HepG2 (cell line): ENCODE measurements around the gene CAPN9. TPM values are rescaled to one million over a fixed set of nuclear protein-coding genes. Genes with fewer than 3 reads are reported as not detected.

Source experiments
- CEBPG ChIP-seq: IDR thresholded peaks from 2 replicates; pipeline ENCODE4 v1.6.1; 2016
- FIP1L1 ChIP-seq: fragments of 200-400 bp; formaldehyde crosslinking; IDR thresholded peaks from 2 replicates; pipeline ENCODE4 v1.6.1; 2018; ENCODE audit warnings: low read depth, mild to moderate bottlenecking, low read length, moderate library complexity, borderline replicate concordance; ENCODE audit not compliant: insufficient read depth
- MTA1 ChIP-seq: sonication (generic); formaldehyde crosslinking; IDR thresholded peaks from 2 replicates; pipeline ENCODE4 v1.4.0; 2020; ENCODE audit warnings: missing genetic modification reagents, mild to moderate bottlenecking, borderline replicate concordance
- NFIC ChIP-seq: IDR thresholded peaks from 2 replicates; pipeline ENCODE4 v1.6.1; 2012; ENCODE audit warnings: mild to moderate bottlenecking, low read length, inconsistent platforms
- NRL ChIP-seq: sonication (generic); formaldehyde crosslinking; IDR thresholded peaks from 2 replicates; pipeline ENCODE4 v1.5.0; 2020; ENCODE audit warnings: missing genetic modification reagents, mild to moderate bottlenecking, moderate library complexity, borderline replicate concordance
- PCBP1 ChIP-seq: fragments of 200-400 bp; formaldehyde crosslinking; IDR thresholded peaks from 2 replicates; pipeline ENCODE4 v1.6.1; 2017; ENCODE audit warnings: mild to moderate bottlenecking, low read depth, low read length, borderline replicate concordance
- THYN1 ChIP-seq: sonication (generic); formaldehyde crosslinking; IDR thresholded peaks from 2 replicates; pipeline ENCODE4 v1.8.1; 2023; ENCODE audit warnings: low read depth, mild to moderate bottlenecking, moderate library complexity, missing genetic modification reagents, borderline replicate concordance
- ZNF547 ChIP-seq: sonication (generic); formaldehyde crosslinking; IDR thresholded peaks from 2 replicates; pipeline ENCODE4 v1.5.1; 2020; ENCODE audit warnings: mild to moderate bottlenecking, missing genetic modification reagents
- polyA plus RNA-seq, 8 experiments: library from polyadenylated mRNA; depleted of rRNA in 3 of 8; stranded (reverse) in 7 of 8; unstranded in 1 of 8; fragments of >200 nt; fragmentation: Illumina TruSeq in 4 of 8; extraction: Trizol in 4 of 8; gene quantifications; 2 replicates each; pipeline versions ENCODE4 v1.2.1 to v1.2.3, GENCODE V29; 2011 to 2016; ENCODE audit warnings: low read depth in 4 of 8, missing spikeins in 1 of 8, mixed read lengths in 1 of 8; ENCODE audit not compliant: insufficient read depth in 1 of 8
- total RNA-seq, 5 experiments: library from RNA; depleted of rRNA; stranded (reverse); fragments of >200 nt; fragmentation: Illumina TruSeq; extraction: Trizol; gene quantifications; 2 replicates each; pipeline ENCODE4 v1.2.3, GENCODE V29; 2016; ENCODE audit warnings: low read depth in 1 of 5
- TF ChIP-seq, protein P1 (sequence below): sonication (generic); formaldehyde crosslinking; IDR thresholded peaks from 2 replicates; pipeline ENCODE4 v1.5.0; 2020; ENCODE audit warnings: mild to moderate bottlenecking, missing genetic modification reagents, borderline replicate concordance
- TF ChIP-seq, protein P2 (sequence below): sonication (generic); formaldehyde crosslinking; IDR thresholded peaks from 2 replicates; pipeline ENCODE4 v1.5.0; 2020; ENCODE audit warnings: mild to moderate bottlenecking, missing genetic modification reagents
- TF ChIP-seq, protein P3 (sequence below): conservative IDR thresholded peaks from 2 replicates; pipeline ENCODE4 v1.6.1; 2018; ENCODE audit warnings: missing genetic modification reagents
- TF ChIP-seq, protein P4 (sequence below): IDR thresholded peaks from 2 replicates; pipeline ENCODE4 v1.6.1; 2018; ENCODE audit warnings: missing genetic modification reagents, mild to moderate bottlenecking, missing compliant biosample characterization
- TF ChIP-seq, protein P5 (sequence below): sonication (generic); formaldehyde crosslinking; IDR thresholded peaks from 2 replicates; pipeline ENCODE4 v1.8.1; 2022; ENCODE audit warnings: mild to moderate bottlenecking, missing genetic modification reagents

CAPN9 gene
- total and polyA plus RNA-seq, 2 of the 13 experiments (the other 11 are each of a cell fraction or from before 2014, with no cell fraction given), result 0.04 to 0.31 TPM

DNA sequence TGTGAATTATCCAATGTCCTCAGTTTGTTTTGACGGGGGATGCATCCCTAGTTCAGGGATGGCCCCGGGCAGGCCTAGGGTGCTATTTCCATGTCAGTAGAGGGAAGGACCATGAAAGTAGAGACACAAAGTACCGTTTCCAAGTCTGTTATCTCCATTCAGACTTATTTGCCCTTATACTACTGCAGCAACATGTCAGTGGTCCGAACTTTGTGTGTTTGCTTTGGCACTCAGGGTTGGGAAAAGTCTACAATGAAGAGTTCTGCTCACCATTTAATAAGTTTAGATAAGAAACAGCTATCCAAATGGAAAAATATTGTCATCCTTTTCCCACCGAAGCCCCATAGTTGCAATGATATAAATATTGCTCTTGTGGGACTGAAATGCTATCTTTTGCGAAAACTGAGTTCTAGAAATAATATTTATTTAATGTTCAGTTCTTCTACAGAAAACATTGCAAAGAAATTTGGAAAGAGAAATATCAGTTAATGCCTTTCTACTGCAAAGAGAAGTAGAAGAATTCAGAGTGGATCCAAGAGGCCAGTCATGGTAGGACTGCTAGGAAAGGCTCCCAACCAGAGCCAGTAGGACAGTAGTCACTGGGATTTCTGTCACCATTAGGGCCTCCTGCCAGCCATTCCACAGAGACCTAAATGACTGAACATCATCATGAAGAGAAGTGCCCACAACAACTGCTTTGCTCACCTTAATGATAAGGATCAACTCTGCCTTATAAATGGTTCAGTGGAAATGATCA, 21.8 kb upstream of the CAPN9 start (continued):
- TF ChIP-seq, protein P1, sequence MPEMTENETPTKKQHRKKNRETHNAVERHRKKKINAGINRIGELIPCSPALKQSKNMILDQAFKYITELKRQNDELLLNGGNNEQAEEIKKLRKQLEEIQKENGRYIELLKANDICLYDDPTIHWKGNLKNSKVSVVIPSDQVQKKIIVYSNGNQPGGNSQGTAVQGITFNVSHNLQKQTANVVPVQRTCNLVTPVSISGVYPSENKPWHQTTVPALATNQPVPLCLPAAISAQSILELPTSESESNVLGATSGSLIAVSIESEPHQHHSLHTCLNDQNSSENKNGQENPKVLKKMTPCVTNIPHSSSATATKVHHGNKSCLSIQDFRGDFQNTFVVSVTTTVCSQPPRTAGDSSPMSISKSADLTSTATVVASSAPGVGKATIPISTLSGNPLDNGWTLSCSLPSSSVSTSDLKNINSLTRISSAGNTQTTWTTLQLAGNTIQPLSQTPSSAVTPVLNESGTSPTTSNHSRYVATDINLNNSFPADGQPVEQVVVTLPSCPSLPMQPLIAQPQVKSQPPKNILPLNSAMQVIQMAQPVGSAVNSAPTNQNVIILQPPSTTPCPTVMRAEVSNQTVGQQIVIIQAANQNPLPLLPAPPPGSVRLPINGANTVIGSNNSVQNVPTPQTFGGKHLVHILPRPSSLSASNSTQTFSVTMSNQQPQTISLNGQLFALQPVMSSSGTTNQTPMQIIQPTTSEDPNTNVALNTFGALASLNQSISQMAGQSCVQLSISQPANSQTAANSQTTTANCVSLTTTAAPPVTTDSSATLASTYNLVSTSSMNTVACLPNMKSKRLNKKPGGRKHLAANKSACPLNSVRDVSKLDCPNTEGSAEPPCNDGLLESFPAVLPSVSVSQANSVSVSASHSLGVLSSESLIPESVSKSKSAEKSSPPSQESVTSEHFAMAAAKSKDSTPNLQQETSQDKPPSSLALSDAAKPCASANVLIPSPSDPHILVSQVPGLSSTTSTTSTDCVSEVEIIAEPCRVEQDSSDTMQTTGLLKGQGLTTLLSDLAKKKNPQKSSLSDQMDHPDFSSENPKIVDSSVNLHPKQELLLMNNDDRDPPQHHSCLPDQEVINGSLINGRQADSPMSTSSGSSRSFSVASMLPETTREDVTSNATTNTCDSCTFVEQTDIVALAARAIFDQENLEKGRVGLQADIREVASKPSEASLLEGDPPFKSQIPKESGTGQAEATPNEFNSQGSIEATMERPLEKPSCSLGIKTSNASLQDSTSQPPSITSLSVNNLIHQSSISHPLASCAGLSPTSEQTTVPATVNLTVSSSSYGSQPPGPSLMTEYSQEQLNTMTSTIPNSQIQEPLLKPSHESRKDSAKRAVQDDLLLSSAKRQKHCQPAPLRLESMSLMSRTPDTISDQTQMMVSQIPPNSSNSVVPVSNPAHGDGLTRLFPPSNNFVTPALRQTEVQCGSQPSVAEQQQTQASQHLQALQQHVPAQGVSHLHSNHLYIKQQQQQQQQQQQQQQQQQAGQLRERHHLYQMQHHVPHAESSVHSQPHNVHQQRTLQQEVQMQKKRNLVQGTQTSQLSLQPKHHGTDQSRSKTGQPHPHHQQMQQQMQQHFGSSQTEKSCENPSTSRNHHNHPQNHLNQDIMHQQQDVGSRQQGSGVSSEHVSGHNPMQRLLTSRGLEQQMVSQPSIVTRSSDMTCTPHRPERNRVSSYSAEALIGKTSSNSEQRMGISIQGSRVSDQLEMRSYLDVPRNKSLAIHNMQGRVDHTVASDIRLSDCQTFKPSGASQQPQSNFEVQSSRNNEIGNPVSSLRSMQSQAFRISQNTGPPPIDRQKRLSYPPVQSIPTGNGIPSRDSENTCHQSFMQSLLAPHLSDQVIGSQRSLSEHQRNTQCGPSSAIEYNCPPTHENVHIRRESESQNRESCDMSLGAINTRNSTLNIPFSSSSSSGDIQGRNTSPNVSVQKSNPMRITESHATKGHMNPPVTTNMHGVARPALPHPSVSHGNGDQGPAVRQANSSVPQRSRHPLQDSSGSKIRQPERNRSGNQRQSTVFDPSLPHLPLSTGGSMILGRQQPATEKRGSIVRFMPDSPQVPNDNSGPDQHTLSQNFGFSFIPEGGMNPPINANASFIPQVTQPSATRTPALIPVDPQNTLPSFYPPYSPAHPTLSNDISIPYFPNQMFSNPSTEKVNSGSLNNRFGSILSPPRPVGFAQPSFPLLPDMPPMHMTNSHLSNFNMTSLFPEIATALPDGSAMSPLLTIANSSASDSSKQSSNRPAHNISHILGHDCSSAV (CRISPR knock-in tag), result no peak
- TF ChIP-seq, protein P2, sequence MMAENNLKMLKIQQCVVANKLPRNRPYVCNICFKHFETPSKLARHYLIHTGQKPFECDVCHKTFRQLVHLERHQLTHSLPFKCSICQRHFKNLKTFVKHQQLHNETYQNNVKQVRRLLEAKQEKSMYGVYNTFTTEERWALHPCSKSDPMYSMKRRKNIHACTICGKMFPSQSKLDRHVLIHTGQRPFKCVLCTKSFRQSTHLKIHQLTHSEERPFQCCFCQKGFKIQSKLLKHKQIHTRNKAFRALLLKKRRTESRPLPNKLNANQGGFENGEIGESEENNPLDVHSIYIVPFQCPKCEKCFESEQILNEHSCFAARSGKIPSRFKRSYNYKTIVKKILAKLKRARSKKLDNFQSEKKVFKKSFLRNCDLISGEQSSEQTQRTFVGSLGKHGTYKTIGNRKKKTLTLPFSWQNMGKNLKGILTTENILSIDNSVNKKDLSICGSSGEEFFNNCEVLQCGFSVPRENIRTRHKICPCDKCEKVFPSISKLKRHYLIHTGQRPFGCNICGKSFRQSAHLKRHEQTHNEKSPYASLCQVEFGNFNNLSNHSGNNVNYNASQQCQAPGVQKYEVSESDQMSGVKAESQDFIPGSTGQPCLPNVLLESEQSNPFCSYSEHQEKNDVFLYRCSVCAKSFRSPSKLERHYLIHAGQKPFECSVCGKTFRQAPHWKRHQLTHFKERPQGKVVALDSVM, result no peak
- TF ChIP-seq, protein P3, sequence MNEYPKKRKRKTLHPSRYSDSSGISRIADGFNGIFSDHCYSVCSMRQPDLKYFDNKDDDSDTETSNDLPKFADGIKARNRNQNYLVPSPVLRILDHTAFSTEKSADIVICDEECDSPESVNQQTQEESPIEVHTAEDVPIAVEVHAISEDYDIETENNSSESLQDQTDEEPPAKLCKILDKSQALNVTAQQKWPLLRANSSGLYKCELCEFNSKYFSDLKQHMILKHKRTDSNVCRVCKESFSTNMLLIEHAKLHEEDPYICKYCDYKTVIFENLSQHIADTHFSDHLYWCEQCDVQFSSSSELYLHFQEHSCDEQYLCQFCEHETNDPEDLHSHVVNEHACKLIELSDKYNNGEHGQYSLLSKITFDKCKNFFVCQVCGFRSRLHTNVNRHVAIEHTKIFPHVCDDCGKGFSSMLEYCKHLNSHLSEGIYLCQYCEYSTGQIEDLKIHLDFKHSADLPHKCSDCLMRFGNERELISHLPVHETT, result no peak
- no peak for TF ChIP-seq ZNF547 (CRISPR knock-in tag)
- no peak for TF ChIP-seq FIP1L1
- TF ChIP-seq PCBP1, result no peak
- no peak for TF ChIP-seq MTA1 (CRISPR knock-in tag)
- TF ChIP-seq, protein P4, sequence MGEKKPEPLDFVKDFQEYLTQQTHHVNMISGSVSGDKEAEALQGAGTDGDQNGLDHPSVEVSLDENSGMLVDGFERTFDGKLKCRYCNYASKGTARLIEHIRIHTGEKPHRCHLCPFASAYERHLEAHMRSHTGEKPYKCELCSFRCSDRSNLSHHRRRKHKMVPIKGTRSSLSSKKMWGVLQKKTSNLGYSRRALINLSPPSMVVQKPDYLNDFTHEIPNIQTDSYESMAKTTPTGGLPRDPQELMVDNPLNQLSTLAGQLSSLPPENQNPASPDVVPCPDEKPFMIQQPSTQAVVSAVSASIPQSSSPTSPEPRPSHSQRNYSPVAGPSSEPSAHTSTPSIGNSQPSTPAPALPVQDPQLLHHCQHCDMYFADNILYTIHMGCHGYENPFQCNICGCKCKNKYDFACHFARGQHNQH (CRISPR knock-in tag), result no peak
- TF ChIP-seq, protein P5, sequence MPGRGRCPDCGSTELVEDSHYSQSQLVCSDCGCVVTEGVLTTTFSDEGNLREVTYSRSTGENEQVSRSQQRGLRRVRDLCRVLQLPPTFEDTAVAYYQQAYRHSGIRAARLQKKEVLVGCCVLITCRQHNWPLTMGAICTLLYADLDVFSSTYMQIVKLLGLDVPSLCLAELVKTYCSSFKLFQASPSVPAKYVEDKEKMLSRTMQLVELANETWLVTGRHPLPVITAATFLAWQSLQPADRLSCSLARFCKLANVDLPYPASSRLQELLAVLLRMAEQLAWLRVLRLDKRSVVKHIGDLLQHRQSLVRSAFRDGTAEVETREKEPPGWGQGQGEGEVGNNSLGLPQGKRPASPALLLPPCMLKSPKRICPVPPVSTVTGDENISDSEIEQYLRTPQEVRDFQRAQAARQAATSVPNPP (CRISPR knock-in tag), result no peak
- no peak for TF ChIP-seq NRL (CRISPR knock-in tag)
- TF ChIP-seq CEBPG (CRISPR knock-in tag), result peak; percentile 63
- peak; percentile 35; the same call in 1 of the 2 replicates for TF ChIP-seq NFIC
- no peak for TF ChIP-seq THYN1 (CRISPR knock-in tag)
